ENCODE measurements around the gene POFUT1. TPM values are rescaled to one million over a fixed set of nuclear protein-coding genes. Genes with fewer than 3 reads are reported as not detected.

The POFUT1 gene
- total RNA-seq, 4 donors from 2014 or later: 15.7 to 29.6 (median 18.1) TPM

- Histone ChIP-seq H3K27ac (no peak overlapping the region), H3K27me3 (no peaks in the 10 kb centered on the region), H3K4me1 (peaks cover 4 to 41% (median 5%) of the 10 kb centered on the region in 3 donors), H3K9me3 (no peaks in the 10 kb centered on the region), H3K4me3 (no peak overlapping the region), H3K36me3 (peaks cover 10 to 50% (median 11%) of the 10 kb centered on the region in 3 donors)
- TF ChIP-seq CTCF (IDR thresholded peaks at IDR 0.05): no peak
- no peak for TF ChIP-seq POLR2A (IDR thresholded peaks at IDR 0.05)
- WGBS, 2 donors: 79 to 100% methylated on average over 2 of the region's 2 CpGs
- intact Hi-C loops (cut with DNase I): no loop called here
- no peak for DNase-seq
Observed at GRCh38 chr20:32236819-32237218, 29.1 kb downstream of the POFUT1 start.

- intact Hi-C loops (cut with DNase I): no loop called here
Observed at GRCh38 chr20:32237419-32237818, 29.7 kb downstream of the POFUT1 start.

GRCh38 chr20:32238483-32239425, 31.1 kb downstream of the POFUT1 start:
- Histone ChIP-seq H3K27me3 (no peaks in the 10 kb centered on the region), H3K4me1 (peaks cover 4 to 41% (median 5%) of the 10 kb centered on the region in 3 donors), H3K4me3 (no peak overlapping the region), H3K27ac (no peak overlapping the region), H3K9me3 (no peaks in the 10 kb centered on the region), H3K36me3 (peaks cover 0 to 31% (median 0%) of the 10 kb centered on the region in 3 donors)
- intact Hi-C loops (cut with DNase I): no loop called here
- WGBS, 2 donors: 86 to 94% methylated on average over 4 to 5 of the region's 9 CpGs
- no peak for TF ChIP-seq POLR2A (IDR thresholded peaks at IDR 0.05)
- no peak for TF ChIP-seq CTCF (IDR thresholded peaks at IDR 0.05)
- DNase-seq: no peak

More at GRCh38 chr20:32237419-32237818, 29.7 kb downstream of the POFUT1 start:
- 64 to 87% methylated on average over 6 of the region's 6 CpGs for WGBS, 2 donors
- Histone ChIP-seq H3K4me3 (no peak overlapping the region), H3K36me3 (peaks cover 10 to 44% (median 11%) of the 10 kb centered on the region in 3 donors), H3K9me3 (no peaks in the 10 kb centered on the region), H3K4me1 (peaks cover 4 to 41% (median 5%) of the 10 kb centered on the region in 3 donors), H3K27me3 (no peaks in the 10 kb centered on the region), H3K27ac (no peak overlapping the region)
- no peak for TF ChIP-seq POLR2A (IDR thresholded peaks at IDR 0.05)
- no peak for TF ChIP-seq CTCF (IDR thresholded peaks at IDR 0.05)
- no peak for DNase-seq

- 0% methylated on average over 1 of the region's 1 CpG for WGBS, 2 donors
- no peak for DNase-seq
Observed at GRCh38 chr20:32240205-32240604, 32.5 kb downstream of the POFUT1 start.

More at GRCh38 chr20:32240205-32240604, 32.5 kb downstream of the POFUT1 start:
- Histone ChIP-seq H3K27me3 (no peaks in the 10 kb centered on the region), H3K4me3 (no peak overlapping the region), H3K36me3 (peaks cover 0 to 16% (median 0%) of the 10 kb centered on the region in 3 donors), H3K9me3 (no peaks in the 10 kb centered on the region), H3K4me1 (peaks cover 4 to 37% (median 5%) of the 10 kb centered on the region in 3 donors), H3K27ac (no peak overlapping the region)
- intact Hi-C loops (cut with DNase I): no loop called here
- no peak for TF ChIP-seq CTCF (IDR thresholded peaks at IDR 0.05)
- TF ChIP-seq POLR2A (IDR thresholded peaks at IDR 0.05): no peak

Data from esophagus squamous epithelium (tissue), 5 donors.